Suppressor macrophage treated with lipopolysaccharide for 4 hours (primary cell): ENCODE measurements around the gene STPG2.
A peak's percentile ranks its signal among the peaks of the same experiment; 100 is the strongest.

Experiments
- DNase-seq: peaks from one replicate; pipeline ENCODE4 v3.0.0-alpha.2; 2020

STPG2 gene

DNA sequence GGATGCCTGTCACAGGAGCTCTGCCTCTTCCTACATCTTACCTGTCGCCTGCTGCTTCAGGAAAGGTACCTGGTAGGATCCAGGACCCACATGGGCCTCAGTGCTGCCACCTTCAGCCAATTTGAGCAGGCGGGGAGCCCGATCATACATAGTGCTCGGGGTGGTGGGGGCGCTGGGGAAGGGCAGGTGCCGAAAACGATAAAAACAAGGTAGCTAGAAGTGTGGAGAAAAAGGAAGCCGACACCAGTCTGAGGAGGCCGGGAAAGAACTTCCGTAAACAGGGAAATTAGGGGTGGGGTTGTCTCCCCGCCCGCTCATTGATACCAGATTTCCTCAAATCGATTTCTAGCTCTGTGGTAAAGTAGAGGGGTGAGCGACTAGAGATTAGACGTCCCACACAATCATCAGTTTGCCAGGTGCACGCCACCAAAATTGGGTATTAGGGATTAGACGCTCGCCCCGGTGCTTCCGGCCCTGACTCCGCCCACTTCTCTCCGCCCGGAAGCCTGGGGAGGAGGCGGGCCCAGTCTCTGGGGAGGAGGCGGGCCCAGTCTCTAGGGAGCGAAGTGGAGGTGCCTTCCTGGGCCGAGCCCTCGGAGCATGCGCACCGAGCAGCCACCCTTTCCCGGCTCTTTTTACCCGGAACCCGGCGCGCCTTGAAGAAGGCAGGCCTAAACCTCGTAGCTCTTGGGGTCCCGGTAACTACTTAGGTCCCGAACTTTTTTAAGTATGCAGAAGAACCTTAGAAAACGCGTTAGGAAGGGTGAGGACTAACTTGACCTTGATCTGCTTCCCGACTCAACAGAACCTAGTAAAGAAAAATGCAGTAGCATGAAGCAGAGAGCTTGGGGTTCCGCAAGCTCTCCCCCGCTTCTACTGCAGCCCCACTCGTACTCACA, at the start of gene STPG2:
Gene STPG2 (minus strand): TSS at position 476 of the 899 bp plus-strand sequence.
- peak; percentile 98 for DNase-seq

DNA sequence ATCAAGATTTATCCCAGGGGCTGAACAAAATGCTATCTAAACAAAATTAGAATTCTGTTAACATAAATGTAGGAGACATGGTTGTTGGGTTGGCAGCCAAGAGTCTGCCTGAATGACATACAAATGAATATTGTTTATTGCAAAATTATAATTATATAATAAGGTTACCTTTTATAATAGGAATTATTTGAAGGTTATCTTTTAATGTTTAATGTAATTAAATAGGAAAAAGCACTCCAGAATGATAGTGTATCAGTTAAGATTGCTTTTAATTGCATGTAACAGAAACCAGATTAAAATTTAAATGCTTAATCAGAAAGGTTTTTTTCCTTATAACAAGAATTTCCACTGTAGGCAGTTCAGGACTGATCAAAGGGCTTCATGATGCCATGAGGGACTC, 42.0 kb upstream of the STPG2 start:
- no peak for DNase-seq

DNA sequence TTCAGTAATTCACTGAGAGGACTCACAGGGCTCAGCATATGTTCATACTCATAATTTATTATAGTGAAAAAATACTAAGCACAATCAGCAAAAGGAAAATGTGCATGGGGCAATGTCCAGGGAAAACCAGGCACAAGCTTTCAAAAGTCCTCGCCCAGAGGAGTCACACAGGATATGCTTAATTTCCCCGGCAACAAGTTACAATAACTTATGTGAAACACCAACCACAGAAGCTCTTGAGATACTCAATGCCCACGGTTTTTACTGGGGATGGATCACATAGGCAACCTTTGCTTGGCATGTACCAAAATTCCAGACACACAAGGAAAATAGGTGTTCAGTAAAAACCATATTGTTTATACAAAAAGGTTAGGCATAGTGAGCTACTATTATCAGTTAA, 38.5 kb upstream of the STPG2 start:
- no peak for DNase-seq

DNA sequence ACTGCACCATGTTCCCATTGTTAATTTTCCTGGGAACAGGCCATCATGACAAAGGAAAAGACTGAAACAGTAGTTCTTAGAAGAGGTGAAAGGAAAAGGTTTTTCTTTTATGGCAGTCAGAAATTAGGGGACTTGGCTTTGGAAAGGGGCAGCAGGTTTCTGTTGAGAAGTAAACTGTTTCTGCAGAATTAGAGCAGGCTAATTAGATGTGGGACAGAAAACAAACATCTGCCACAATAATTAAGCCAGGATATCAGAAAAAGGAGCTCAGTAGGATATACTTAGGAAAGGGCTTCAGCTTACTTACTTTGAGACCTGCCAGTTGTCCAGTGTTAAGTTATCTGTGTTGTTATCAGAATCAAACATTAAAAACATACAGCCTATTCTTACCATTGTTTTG, 36.7 kb upstream of the STPG2 start:
- no peak for DNase-seq

DNA sequence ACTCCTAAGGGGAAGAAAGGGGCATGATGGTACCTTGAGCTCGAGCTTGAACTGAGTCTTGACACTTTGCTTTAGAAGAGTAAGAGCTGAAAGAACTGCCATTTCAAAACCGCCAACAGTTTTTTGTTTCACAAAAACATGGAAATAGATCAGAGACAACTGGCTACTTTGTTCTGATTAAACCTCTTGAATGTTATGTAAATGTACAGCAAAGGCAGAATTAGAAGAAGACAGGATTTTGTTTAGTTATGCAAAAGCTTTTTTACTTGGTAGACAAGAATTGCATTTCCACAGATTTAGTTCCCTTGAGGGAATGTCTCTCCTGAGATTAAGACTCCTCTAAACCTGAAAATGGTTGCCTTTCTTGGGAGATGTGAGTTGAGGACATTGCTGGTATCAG, 33.3 kb upstream of the STPG2 start:
- DNase-seq: no peak

DNA sequence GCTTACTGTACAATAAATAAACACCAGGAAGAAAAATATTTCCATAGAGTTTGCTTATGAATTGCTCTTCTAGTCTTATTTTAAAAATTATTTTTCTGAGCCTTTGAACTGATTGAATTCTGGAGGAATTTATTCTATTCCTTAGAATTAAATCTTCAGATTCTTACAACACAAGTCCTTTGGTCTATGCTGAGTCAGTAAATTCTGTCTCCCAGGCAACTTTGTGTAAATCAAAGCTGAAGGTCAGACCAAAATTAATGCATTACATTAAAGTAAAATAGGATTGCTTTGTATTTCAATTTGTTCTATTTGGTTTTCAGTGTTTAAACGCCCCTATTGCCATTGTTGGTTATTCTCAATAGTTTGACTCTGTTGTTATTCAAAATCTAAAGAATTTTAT, 26.8 kb upstream of the STPG2 start:
- DNase-seq: no peak

DNA sequence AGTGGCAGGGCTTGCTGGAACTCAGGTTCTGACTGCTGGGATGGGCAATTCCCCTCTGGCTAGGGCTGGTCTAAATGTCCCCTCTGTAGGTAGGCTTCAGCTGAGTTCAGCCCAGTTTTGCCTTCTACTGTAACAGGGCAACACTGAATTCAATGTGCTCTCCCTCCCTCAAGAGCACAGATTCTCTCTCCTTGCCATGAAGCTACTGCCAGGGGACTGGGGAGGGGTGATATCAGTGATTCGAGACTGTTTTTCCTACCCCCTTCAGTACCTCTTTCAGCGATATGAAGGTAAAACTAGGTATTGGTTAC, 23.4 kb upstream of the STPG2 start:
- no peak for DNase-seq

DNA sequence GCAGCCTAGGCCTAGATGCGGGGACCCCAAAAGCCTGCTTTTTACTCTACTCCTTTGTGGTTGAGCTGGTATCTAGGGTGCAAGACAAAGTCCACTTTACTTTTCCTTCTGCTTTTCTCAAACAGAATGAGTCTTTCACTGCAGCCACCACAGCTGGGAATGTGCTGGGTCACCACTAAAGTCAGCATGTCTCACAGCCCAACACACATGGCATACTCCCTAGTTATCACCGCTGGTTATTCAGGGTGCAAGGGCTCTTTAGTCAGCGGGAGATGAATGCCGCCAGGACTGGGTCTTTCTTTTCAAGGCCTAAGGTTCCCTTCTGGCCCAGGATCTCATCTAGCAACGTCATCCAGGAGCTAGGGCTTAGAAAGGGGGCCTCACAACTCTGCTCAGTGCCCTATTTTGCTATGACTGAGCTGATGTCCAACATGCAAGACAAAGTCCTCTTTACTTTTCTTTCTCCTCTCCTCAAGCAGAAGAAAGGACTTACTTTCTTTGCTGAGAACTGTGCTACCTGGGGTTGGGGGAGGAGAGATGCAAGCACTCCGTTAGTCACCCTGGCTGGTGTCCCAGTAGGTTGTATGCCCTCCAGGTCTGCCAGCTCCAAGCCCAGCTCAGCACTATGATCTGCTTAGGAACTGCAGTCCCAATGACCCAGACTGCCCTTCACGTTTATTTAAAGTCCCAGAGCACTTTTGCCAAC, 22.9 kb upstream of the STPG2 start:
- no peak for DNase-seq

DNA sequence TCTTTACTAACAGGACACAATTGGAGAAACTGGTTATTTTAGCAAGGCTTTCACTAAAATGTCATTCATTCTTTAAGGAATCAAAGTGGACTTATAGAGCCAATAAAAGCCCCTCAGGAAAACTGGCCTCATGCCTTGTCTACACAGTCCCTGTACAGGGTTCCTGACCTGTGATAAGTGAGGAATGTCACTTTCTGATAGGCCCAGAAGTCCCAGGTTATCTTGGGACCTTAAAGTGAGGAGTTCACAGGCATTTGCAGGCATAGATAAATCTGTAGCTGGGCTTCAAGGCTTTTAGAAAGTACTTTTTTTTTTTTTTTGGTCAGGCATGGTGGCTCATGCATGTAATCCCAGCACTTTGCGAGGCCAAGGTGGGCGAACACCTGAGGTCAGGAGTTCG, 19.4 kb upstream of the STPG2 start:
- no peak for DNase-seq

DNA sequence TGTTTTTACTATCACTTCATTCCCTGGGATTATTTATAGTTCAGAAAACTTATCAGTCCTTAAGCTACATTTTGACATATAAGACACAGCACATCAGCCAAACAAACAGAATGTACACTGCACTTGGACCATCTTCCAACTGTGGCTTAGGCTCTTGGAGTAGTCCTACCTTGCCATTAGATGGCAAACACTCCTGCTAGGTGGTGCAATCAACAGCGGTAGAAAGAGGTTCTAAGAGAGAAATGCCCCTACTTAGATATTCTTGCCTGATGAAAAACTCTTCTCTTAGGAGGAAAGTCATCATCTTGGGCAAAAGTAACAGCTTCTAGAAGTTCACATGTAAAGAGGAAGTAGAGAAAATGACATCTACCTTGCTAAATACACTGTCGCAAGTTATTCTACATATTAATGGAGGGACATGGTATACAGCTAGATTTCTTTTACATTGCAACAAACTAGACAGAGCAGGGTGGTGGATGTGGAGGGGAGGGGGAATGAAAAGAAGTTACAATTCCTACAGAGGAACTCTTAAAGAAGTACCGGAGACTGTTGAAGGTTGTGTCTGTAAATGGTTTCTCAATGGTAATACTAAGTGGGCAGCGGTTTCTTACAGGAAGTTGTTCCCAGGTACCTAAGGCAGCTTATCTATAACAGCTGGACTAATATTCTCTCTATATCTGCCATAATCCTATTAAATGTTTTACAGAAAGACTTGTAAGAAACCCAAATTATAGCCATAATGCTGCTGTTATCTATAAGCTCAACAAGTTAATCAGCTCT, 8.1 kb upstream of the STPG2 start:
- DNase-seq: peak; percentile 8

DNA sequence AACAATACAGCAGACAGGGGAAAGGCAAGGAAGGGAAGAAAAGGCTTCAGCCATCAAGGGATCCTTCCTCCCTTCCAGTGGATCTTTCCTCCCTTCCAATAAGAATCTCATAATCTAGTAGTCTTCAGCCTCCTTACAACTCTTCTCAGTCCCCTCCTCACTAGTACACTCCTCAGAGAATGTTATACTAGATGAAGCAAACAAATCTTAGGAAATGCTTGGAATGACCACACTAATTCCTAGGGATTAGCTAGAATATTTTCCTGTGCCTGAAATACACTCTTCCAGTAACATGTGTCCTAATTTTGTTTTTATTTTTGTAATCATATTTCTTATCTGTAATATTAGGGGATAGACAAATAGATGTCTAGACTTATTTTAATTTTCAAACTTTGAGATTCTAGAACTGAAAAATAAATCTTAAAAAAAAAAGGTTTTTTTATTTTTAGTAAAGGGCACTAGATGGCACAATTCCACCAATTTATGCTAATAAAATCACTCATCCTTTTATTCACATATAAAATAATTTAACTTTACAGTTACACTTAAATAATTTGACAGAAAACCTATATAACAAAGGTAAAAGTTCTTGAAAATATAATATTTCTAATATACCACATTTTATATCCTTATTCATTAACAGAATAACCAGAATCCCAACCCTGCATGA, 7.0 kb upstream of the STPG2 start:
- DNase-seq: peak; percentile 16

DNA sequence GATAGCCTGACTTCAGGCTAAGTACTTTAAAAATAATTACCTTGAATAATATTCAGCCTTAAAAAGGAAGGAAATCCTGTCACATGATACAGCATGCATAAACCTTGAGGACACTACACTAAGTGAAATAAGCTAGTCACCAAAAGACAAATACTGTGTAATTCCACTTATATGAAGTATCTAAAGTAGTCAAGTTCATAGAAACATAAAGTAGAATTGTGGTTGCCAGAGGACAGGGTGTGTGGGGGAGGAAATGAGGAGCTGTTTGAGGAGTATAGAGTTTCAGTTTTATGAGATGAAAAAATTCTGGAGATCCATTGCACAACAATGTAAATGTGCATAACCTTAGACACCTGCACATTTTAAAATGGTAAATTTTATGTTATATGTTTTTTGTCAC, 5.6 kb upstream of the STPG2 start:
- no peak for DNase-seq

DNA sequence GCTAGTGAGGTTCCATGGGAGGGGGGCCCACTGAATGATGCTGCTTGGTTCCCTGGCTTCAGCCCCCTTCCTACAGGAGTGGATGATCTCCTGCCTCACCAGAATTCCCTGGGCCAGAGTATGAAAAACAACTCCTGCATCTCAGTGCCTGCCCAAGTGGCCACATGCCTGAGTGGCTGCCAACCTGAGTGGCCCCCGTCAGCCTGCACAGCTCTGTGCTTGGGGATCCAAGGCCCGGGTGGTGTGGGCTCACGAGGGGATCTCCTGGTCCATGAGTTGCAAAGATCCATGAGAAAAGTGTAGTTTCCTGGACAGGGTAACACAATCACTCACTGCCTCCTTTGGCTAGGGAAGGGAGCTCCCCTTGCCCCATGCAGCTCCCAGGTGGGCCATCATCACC, 17.1 kb downstream of the STPG2 start:
- DNase-seq: no peak

DNA sequence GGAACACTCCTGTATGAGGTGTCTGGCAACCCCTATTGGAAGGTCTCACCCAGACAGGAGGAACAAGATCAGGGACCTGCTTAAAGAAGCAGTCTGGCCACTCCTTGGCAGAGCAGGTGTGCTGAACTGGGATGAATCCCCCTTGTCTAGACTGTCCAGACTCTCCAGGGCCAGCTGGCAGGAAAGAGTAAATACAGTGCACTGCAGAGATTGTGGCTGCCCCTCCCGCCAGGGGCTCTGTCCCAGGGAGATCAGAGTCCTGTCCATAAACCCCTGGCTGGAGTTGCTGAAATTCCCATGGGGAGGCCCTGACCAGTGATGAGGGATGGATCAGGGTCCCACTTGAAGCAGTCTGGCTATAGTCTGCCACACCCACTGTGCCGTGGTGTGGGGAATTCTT, 17.7 kb downstream of the STPG2 start:
- no peak for DNase-seq

DNA sequence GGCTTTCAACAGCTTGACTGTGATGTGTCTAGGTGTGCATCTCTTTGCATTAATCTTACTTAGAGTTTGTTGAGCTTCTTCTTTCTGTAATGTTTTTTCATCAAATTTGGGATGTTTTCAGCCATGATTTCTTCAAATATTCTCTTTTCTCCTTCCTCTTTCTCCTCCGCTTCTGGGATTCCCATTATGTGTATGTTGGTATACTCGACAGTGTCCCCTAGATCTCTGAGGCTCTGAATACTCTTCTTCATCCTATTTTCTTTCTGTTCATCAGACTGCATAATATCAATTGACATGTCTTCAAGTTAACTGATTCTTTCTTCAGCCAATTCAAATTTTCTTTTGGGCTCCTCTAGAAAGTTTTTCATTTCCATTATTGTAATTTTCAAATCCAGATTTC, 25.9 kb downstream of the STPG2 start:
- DNase-seq: no peak

DNA sequence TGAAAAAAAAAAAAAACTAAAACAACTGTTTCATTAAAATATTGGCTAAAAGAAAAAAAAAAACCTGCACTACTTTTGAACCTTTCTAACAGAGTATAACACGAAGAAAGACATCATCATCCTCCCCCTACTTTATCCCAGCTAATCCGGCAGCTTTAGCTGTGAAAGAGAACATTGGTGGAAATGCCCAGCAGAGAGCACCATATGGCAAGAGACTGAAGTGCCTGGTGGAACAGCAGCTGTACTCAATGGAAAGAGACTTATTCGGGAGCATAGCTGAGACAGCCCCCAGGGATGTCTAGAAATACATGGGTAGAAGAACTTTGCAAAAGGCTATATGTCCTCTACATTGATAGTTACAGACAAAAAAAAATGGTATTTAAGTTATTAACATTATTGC, 30.3 kb downstream of the STPG2 start:
- no peak for DNase-seq

DNA sequence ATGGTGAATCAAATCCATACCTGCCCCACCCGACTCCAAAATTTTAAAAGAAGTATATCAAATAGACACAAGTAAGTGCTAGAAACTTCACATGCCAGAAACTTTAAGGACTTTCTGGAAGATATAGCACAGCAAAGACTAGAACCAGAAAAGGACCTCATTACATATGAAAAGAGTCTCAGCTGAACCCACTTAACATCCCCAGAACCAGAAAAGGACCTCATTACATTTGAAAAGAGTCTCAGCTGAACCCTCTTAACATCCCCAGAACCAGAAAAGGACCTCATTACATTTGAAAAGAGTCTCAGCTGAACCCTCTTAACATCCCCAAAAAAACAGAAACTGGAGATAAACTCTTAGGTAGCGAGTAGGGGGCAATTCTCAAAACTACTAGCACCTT, 32.3 kb downstream of the STPG2 start:
- DNase-seq: no peak

DNA sequence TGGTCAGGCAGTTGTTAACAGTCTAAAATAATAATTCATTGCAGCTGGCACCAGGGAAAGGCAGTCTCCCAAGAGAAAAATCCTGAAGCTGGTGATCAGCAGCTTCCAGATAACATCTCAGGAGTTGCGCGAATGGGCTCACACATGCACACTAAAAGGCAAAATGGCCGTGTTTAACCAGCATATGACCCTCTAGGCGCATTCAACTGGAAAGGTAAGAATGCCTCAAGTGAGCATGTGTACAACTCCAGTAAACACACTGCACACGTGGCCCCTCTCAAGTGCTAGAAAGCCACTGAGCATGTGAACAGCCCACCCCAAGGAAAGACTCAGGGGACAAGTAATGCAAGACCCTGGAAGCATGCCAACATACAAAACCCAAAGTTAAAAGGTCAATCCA, 33.1 kb downstream of the STPG2 start:
- no peak for DNase-seq

DNA sequence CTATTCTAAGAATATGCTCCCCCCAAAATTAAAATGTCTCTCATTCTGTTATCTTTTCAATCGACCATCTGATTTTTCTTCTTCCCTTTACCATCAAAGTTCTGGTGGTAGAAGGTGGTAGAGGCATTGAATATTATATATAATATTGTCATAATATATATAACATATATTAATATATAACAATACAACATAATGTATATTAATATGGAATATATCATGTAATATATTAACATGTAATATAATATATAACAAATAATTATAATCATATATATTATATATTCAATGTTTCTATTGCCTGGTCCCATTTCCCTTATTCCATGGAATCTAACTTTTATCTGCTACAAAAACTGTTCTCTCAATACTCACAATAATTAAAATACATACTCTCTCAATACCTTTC, 40.6 kb downstream of the STPG2 start:
- no peak for DNase-seq

DNA sequence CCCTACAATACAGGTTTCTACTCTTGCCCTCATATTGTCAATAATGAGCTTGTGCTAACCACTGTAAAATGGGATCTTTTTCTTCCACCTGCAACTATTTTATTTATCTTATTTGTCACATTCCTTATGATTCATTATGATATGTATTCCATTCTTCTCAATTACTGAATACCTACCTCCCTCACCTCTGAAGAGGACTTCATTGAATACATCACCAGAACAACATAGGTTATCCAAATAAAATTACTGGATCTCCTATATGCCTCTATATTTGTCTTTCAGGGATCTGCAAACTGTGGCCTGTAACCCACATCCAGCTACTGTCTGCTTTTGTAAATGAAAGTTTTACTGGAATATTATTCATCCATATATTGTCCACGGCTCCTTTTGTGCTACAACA, 41.3 kb downstream of the STPG2 start:
- DNase-seq: no peak

DNA sequence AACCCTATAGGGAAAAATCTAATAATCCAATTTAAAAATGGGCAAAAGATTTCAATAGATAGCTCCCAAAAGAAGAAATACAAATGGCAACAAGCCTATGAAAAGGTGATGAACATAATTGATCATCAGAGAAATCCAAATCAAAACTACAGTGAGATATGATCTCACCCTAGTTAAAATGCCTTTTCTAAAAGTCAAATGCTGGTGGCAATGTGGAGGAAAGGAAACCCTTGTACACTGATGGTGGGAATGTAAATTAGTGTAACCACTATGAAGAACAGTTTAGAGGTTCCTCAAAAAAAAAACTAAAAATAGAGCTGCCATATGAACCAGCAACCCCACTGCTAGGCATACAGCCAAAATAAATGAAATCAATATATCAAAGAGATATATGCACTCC, 44.5 kb downstream of the STPG2 start:
- no peak for DNase-seq

DNA sequence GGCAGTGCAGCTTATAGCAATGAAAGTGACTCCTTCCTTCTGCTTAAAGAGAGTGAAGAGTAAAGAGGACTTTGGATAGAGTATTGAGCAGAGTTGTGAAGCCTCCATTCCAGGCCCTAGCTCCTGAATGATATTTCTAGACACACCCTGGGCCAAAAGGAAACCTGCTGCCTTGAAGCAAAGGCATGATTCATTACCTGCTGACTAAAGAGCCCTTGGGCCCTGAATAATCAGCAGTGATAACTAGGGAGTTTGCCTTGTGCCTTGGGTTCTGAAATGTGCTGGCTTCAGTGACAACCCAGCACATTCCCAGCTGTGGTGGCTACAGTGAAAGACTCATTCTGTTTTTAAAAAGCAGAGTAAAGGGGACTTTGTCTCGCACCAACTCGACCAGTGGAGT, 49.2 kb downstream of the STPG2 start:
- no peak for DNase-seq

DNA sequence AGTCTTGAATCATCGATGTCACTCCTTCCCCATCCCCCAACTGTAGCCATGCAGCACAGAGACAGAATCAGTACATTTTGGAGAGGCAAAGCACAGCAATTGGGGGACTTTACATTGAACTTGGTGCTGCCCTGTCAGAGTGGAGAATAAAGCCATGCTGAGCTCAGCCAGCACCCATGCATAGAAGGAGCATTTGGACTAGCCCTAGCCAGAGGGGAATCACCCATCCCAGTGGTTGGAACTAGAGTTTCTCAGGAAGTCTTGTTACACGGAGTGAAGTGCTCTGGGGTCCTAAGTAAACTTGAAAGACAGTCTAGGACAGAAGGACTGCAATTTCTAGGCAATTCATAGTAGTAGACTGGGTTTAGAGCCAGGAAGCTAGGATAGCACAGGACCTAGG, 49.6 kb downstream of the STPG2 start:
- DNase-seq: no peak
